Caki2 (cell line): ENCODE data around the gene SPTBN5. TPM values are rescaled to one million over a fixed set of nuclear protein-coding genes. Genes with fewer than 3 reads are reported as not detected.

ENCODE experiments used
- DNase-seq: peaks from one replicate; pipeline ENCODE4 v3.0.0-alpha.2; 2015; ENCODE audit warnings: low read depth
- in situ Hi-C: cut with HindIII; loops from 2 replicates; pipeline ENCODE4 v1.10.0; 2016; ENCODE audit warnings: low sequenced_read_pairs, low pct_unique_long_range_greater_than_20kb, mixed read lengths
- total RNA-seq: library from RNA; depleted of rRNA; stranded (reverse); fragments of >200 nt; shearing (Covaris generic); gene quantifications from 2 replicates; pipeline ENCODE4 v1.2.3, GENCODE V29; 2014; ENCODE audit warnings: low replicate concordance

Gene SPTBN5
- total RNA-seq, 1 experiment from 2014 or later = not detected

DNA sequence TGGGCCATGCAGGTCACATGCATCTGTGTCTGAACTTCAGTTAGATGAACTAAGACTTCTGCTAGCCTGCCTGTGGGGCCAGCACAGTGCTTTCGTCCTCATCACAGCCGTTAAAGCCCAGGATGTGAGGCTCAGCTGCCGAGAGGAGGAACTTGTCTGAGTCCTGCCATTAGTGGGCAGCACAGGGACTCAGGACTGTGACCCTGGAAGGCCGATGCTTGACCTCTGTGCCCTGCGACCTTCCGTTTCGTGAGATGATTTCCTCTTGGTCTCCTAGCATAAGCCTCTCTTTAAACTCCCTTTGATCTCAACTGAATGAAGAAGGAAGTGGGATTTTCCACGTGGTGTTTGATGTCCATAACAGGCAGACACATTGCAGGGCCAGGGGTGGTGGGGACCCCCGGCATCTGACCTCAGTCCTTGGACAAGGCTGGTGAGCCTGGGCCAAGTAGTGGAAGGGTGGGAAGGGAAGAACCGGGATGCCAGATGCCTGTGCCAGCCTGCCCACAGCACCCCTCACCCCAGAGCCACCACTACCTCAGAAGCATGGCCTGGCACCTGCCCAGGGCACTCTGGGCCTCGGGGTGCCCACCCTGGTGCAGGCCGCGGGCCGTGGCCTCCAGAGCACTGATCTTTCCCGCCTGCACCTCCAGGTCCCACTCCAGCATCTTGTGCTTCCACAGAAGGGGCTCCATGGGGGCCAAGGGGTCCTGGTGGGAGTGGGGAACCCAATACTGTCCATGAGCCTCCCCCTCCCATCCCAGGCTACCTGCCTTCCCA, 33.6 kb downstream of the SPTBN5 start:
- DNase-seq = no peak
- in situ Hi-C loops = no loop called here

DNA sequence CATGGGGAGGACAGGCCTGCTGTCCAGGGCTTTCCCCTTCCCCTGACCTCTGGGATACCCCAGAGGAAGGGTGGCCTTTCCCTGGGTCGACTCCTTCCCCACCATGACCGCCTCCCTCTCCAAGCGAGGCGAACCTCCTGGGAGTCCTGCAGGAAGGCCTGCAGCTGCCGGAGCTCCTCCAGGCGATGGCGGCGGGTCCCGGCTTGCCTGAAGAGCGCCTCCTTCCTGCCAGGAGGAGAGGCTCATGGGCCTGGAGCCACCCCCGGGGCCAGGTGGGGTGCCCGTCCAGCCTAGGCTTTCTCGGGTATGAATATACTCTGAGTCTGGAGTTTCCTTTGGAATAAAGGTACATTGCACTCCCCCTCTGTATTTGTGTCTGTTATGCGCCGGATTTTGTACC, 35.1 kb downstream of the SPTBN5 start:
- in situ Hi-C loops = no loop called here
- no peak for DNase-seq

GRCh38 chr15:41857316-41857715, 36.5 kb downstream of the SPTBN5 start:
- in situ Hi-C loops = no loop called here
- no peak for DNase-seq

DNA sequence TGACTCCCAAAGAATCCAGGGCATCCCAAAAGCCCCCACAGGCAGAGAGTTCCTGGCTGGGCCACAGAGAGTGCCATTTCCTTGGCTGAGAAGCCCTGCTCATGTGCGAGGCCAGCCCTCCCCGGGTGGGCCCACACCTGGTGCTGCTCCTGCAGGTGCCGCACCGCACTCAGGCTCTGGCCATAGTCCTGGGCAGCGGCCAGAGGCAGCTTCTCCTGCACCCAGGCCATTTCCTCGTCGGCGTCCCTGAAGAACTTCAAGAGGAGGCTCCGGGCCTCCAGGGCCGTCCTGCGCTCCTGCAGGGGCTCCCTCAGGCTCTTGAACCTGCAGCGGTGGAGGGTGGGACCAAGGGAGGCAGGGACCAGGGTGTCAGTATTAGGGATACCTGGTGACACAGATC, 37.1 kb downstream of the SPTBN5 start:
- DNase-seq = no peak
- in situ Hi-C loops = no loop called here

- DNase-seq = no peak
- in situ Hi-C loops = no loop called here
These were observed 37.6 kb downstream of the SPTBN5 start for GRCh38 chr15:41856262-41856661.

DNA sequence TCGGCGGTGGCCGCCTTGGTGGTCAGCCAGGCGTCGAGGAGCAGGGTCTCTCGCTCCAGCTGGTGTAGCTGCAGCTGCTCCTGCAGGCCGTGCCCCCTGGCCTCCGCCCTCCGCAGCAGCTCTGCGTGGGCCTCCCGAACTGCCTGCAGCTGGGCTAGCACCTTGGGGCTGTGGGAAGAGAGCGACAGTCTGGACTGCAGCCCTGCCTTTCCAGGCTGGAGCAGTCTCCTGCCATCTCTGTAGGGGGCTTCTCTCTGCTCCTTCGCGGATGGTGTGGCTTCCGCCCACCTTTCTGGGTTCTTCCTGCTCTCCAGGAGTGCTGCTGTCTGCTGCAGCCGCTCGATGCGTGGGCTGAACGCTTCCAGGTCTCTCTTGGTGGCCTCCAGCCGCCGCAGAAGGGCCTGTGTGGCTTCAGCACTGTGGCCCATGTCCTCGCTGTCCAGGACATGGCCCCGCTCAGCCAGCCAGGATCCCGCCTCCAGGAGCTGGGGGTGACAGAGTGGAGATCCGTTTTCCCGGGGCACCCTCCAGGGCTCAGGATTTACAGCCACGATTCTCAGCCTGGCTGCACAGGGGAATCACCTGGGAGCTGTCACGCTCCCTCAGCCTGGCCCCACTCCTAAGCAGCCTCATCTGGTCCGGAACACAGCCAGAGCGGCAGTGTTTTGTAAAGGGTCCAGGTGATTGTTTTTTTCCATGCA, 38.4 kb downstream of the SPTBN5 start:
- DNase-seq = no peak
- in situ Hi-C loops = no loop called here

- in situ Hi-C loops = no loop called here
- no peak for DNase-seq
These were observed 39.4 kb downstream of the SPTBN5 start for GRCh38 chr15:41854443-41854842.

DNA sequence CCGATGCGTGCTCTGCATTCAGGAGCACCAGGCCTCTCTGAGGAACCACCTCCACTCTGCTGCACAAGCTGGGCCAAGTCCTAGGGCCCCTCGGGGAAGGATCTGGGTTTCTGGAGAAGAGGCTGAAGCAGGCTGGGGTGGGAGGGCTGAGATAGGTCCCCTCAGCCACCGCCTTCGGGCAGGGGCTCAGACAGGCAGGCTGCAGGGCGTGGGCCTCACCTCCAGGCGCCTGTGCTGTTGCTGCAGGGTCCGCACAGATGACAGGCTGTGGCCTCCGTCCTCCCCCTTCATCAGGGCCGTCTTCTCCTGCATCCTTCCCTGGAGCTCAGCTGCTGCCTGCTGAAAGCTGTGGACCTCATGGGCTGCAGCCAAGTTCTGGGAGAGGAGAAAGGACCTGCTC, 40.0 kb downstream of the SPTBN5 start:
- no peak for DNase-seq
- in situ Hi-C loops = no loop called here

- in situ Hi-C loops = no loop called here
- DNase-seq = no peak
These were observed 40.9 kb downstream of the SPTBN5 start for GRCh38 chr15:41852736-41853590.

- in situ Hi-C loops = no loop called here
- no peak for DNase-seq
These were observed 42.0 kb downstream of the SPTBN5 start for GRCh38 chr15:41851755-41852370.

- in situ Hi-C loops = no loop called here
- no peak for DNase-seq
These were observed 42.7 kb downstream of the SPTBN5 start for GRCh38 chr15:41851167-41851523.

DNA sequence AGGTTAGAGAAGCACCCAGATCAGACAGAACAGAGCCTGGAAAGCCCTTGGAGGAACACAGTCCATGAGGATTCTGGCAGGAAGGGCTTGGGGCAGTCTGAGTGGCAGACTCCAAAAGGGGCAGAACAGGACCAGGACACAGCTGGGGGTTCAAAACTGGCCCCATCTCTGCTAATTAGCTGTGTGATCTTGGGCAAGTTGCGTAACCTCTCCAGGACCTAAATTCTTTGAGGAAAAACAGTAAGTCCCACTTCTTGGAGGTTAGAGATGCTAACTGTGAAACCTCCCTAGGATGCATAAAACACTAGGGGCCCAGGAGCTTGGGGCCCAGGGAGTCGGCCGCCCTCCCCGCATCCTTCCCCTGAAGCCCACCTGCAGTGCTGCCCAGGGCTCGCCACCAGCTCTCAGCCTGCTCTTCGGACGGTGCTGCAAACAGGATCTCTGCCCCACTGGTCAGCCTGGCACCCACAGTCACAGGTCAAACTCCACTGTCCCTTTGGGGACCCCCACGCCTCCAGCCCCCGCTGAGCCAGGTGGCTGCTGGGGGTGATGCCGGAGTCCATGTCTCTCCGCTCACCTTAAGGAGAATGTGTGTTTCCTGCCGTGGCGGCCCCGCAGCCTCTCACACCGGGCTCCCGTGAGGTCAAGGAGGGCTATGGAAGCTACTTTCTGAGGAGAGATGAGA, 43.2 kb downstream of the SPTBN5 start:
- in situ Hi-C loops = no loop called here
- no peak for DNase-seq

GRCh38 chr15:41849861-41850260, 44.0 kb downstream of the SPTBN5 start:
- in situ Hi-C loops = no loop called here
- no peak for DNase-seq

- no peak for DNase-seq
- in situ Hi-C loops = no loop called here
These were observed 44.6 kb downstream of the SPTBN5 start for GRCh38 chr15:41849204-41849603.

GRCh38 chr15:41848631-41849030, 45.2 kb downstream of the SPTBN5 start:
- no peak for DNase-seq
- in situ Hi-C loops = no loop called here

GRCh38 chr15:41847981-41848380, 45.9 kb downstream of the SPTBN5 start:
- DNase-seq = no peak
- in situ Hi-C loops = no loop called here

DNA sequence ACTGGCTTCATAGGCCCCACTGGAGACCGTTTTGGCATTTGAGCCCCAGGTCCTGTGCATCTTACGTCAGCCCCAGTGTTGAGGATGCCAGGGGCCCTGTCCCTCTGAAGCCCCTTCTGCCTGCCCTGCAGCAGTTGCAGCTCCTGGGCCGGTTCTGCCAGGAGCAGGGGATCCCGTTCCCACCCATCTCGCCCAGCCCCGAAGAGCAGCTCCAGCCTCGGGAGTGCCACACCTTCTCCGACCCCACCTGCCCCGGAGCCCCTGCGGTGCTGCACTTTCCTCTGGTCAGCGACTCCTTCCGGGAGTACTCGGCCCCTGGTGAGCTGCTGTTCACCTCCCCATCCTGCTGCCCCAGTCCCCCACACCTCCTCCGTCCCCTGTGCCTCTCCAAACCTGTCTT, 46.6 kb downstream of the SPTBN5 start:
- in situ Hi-C loops = no loop called here
- DNase-seq = no peak

DNA sequence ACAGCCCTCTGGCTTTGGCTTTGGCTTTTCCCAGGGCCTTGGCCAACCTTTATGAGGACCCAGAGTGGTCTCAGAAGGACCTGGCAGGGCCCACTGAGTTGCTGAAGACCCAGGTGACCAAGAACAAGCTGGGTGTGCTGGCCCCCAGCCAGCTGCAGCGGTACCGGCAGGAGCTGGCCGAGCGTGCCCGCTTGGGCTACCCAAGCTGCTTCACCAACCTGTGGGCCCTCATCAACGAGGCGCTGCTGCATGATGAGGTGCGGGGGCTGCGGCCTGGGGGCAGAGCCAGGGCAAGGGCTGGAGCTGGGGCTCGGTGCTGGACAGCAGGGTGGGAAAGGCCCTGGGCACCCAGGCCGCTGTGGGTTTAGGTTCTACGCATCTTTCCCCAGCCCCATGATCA, 49.0 kb downstream of the SPTBN5 start:
- DNase-seq = no peak
- in situ Hi-C loops = no loop called here
